Sigmoid colon (tissue), 4 donors: ENCODE results near the gene ADO.

Experiments used
- CTCF ChIP-seq, 4 experiments: fragments of 450-650 bp in 3 of 4; fragments of 200-600 bp in 1 of 4; IDR thresholded peaks; one replicate each; pipeline ENCODE4 v1.5.1; 2016 to 2019; ENCODE audit warnings: antibody characterized with exemption in 4 of 4, mild to moderate bottlenecking in 3 of 4, moderate library complexity in 2 of 4
- POLR2A ChIP-seq, 2 donors: fragments of 450-650 bp; IDR thresholded peaks; one replicate each; pipeline ENCODE4 v1.6.1; 2016; ENCODE audit warnings: antibody characterized with exemption in 2 of 2, mild to moderate bottlenecking in 2 of 2, moderate library complexity in 2 of 2
- POLR2AphosphoS5 ChIP-seq, 4 donors: sonication (generic); formaldehyde crosslinking; IDR thresholded peaks; one replicate each; pipeline ENCODE4 v1.6.1; 2017; ENCODE audit warnings: antibody characterized with exemption in 4 of 4

- TF ChIP-seq CTCF (IDR thresholded peaks at IDR 0.05) (no peak), POLR2AphosphoS5 (IDR thresholded peaks at IDR 0.05) (peak in 2 of 4 donors; percentile 30 to 72), POLR2A (IDR thresholded peaks at IDR 0.05) (no peak)
These were observed 12.0 kb downstream of the ADO start, which contains the start of gene EGR2 for GRCh38 chr10:62816331-62817120.
